ENCODE results near the gene LRRC39.

The LRRC39 gene

GRCh38 chr1:100146958-100147357, 31.1 kb downstream of the LRRC39 start:
- no peak for DNase-seq

GRCh38 chr1:100145116-100145515, 32.9 kb downstream of the LRRC39 start:
- no peak for DNase-seq

GRCh38 chr1:100142343-100142742, 35.7 kb downstream of the LRRC39 start:
- no peak for DNase-seq

GRCh38 chr1:100141192-100141591, 36.9 kb downstream of the LRRC39 start:
- DNase-seq = no peak

GRCh38 chr1:100137602-100138001, 40.5 kb downstream of the LRRC39 start:
- no peak for DNase-seq

- DNase-seq = no peak
Observed at GRCh38 chr1:100134872-100135271, 43.2 kb downstream of the LRRC39 start.

- DNase-seq = peak; percentile 97 to 98
Observed at GRCh38 chr1:100132566-100133477, 45.2 kb downstream of the LRRC39 start, which contains the start of the genes SASS6 and TRMT13. TSS of gene SASS6 (minus strand) at chr1:100132930. CDS start at chr1:100132814, 116 bp downstream. TSS of gene TRMT13 (plus strand) at chr1:100133163. CDS start at chr1:100133169, 6 bp downstream.

- DNase-seq = no peak
Observed at GRCh38 chr1:100131623-100132022, 46.4 kb downstream of the LRRC39 start.

GRCh38 chr1:100130552-100131077, 47.4 kb downstream of the LRRC39 start:
- DNase-seq = no peak

GRCh38 chr1:100127226-100127625, 50.8 kb downstream of the LRRC39 start:
- no peak for DNase-seq

GRCh38 chr1:100122177-100122576, 55.9 kb downstream of the LRRC39 start:
- no peak for DNase-seq

GRCh38 chr1:100115524-100115923, 62.5 kb downstream of the LRRC39 start:
- no peak for DNase-seq

- DNase-seq = no peak
Observed at GRCh38 chr1:100109554-100110066, 68.4 kb downstream of the LRRC39 start.

GRCh38 chr1:100107696-100108095, 70.4 kb downstream of the LRRC39 start:
- DNase-seq = no peak

- DNase-seq = no peak
Observed at GRCh38 chr1:100101564-100101963, 76.5 kb downstream of the LRRC39 start.

GRCh38 chr1:100100202-100100601, 77.9 kb downstream of the LRRC39 start:
- no peak for DNase-seq
